T-helper 17 cell (primary cell): ENCODE measurements around the gene APLF. TPM values are rescaled to one million over a fixed set of nuclear protein-coding genes. Genes with fewer than 3 reads are reported as not detected.
"Not testable (repeated sequence)": the region's sequence is repeated elsewhere in the genome, so short reads cannot be mapped to it uniquely, and the experiment has no call there.

Source experiments
- ATAC-seq: fragments of 150-1000 bp; cut with Tn5 transposase; 2 replicates; pipeline ENCODE4 v1.10.0; 2021; ENCODE audit warnings: mild to moderate bottlenecking, moderate library complexity
- DNase-seq, 3 donors: peaks; one replicate each; pipeline versions ENCODE4 v3.0.0 to v3.0.0-alpha.2; 2020 to 2021
- H3K9me3 ChIP-seq: one replicate; pipeline ENCODE4 v1.7.0; 2013; ENCODE audit warnings: low read length, mild to moderate bottlenecking; ENCODE audit not compliant: control insufficient read depth, poor library complexity, severe bottlenecking
- H3K27ac Mint-ChIP-seq: one replicate; pipeline ENCODE4 v1.8.0; 2022; ENCODE audit warnings: mild to moderate bottlenecking, moderate library complexity, mixed read lengths
- H3K27me3 Mint-ChIP-seq: one replicate; pipeline ENCODE4 v1.8.0; 2022; ENCODE audit warnings: mixed read lengths
- H3K36me3 Mint-ChIP-seq: one replicate; pipeline ENCODE4 v1.8.0; 2022; ENCODE audit warnings: low read depth, mixed read lengths
- H3K4me1 Mint-ChIP-seq: one replicate; pipeline ENCODE4 v1.8.0; 2022; ENCODE audit warnings: mild to moderate bottlenecking, mixed read lengths
- H3K4me3 Mint-ChIP-seq: one replicate; pipeline ENCODE4 v1.8.0; 2022; ENCODE audit warnings: mild to moderate bottlenecking, moderate library complexity, mixed read lengths
- total RNA-seq, 4 donors: library from RNA in 2 of 4; stranded (reverse) in 2 of 4; gene quantifications; one replicate each; pipeline ENCODE4 v1.2.3 and lab custom pipeline; 2022 to 2026

The APLF gene
- total RNA-seq, 2 donors from 2014 or later, result 5.3 to 6.4 TPM

- peaks cover 19% of the 10 kb centered on the region for H3K4me1 Mint-ChIP-seq
- no peaks in the 10 kb centered on the region for H3K27me3 Mint-ChIP-seq
- ATAC-seq (no peak), DNase-seq (no peak)
- no peak overlapping the region for H3K27ac Mint-ChIP-seq
- H3K36me3 Mint-ChIP-seq, result no peaks in the 10 kb centered on the region
- no peaks in the 10 kb centered on the region for H3K9me3 ChIP-seq
- H3K4me3 Mint-ChIP-seq, result no peak overlapping the region
These were observed 35.9 kb upstream of the APLF start for GRCh38 chr2:68431316-68431972.

DNA sequence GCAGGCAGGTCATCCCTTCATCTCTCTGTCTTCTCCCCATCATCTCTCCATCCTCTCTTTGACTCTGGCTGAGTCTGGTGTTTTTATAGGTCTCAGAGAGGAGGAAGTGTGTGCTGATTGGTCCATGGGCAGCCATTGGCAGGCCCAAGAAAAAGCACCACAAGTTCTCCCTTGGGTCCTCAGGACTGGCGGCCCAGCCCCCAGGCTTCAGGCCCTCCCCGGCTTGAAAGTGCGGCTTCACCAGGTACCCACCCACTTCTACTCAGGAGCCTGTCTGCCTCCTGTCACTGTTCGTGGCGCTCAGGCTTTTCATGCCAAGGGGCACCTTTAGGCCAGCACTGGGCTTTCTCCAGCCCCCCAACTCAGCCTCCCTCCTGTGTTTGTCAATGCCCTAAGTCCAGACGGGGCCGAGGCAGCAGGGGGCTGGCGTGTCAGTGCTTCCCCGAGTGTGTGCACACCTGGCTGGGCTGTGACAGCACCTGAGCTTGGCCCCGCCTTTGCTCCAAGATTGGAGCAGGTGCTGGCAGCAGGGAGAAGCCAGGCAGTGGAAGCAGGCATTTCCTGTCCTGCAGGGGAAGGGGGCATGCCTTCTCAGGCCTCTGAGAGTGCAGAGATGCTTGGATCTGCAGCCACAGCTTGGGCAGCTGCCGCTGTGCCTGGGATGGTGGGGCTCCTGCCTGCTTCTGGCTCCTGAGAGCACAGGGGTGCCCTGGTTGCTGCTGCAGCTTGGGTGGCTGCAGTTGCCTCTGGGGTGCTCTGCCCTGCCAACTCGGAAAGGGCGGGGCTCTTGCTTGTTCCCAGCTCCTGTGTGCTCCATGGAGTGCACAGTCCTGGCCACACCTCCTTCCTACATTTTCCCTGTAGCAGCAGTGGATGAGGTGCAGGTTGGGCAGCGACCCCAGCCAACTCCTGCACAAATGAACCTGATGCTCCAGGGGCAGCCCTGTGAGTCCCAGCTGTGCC is 34.4 kb upstream of the APLF start:
- H3K36me3 Mint-ChIP-seq, result no peaks in the 10 kb centered on the region
- peaks cover 14% of the 10 kb centered on the region for H3K4me1 Mint-ChIP-seq
- H3K27ac Mint-ChIP-seq, result no peak overlapping the region
- no peak for DNase-seq
- ATAC-seq, result no peak
- H3K4me3 Mint-ChIP-seq, result no peak overlapping the region
- no peaks in the 10 kb centered on the region for H3K9me3 ChIP-seq
- no peaks in the 10 kb centered on the region for H3K27me3 Mint-ChIP-seq

- Mint-ChIP-seq H3K4me3 (no peak overlapping the region), H3K27ac (no peak overlapping the region), H3K27me3 (no peaks in the 10 kb centered on the region), H3K4me1 (peaks cover 13% of the 10 kb centered on the region), H3K36me3 (no peaks in the 10 kb centered on the region)
- DNase-seq (no peak), ATAC-seq (no peak)
- no peaks in the 10 kb centered on the region for H3K9me3 ChIP-seq
These were observed 32.4 kb upstream of the APLF start for GRCh38 chr2:68434981-68435380.

DNA sequence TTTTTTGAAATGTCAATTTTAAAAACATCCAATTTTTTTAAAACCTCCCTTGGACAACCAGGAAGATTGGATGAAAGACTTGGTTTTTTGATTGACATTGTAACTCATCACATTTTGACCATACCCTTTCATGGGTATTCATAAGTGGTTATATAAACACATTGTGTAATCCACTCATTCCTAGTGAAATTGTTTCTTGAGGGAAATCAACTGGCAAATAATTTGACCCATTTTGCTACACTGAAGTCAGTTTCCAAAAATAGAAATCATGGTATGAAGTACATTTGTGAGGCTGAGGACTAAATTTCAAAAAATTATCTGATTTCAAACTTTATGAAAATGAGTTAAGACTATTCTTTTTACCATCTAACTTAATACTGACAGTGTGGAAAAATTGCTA is 31.8 kb upstream of the APLF start:
- Mint-ChIP-seq H3K36me3 (no peaks in the 10 kb centered on the region), H3K4me3 (no peak overlapping the region), H3K27ac (peak overlapping the region; percentile 65), H3K4me1 (peaks cover 14% of the 10 kb centered on the region), H3K27me3 (no peaks in the 10 kb centered on the region)
- no peak for DNase-seq
- no peaks in the 10 kb centered on the region for H3K9me3 ChIP-seq
- no peak for ATAC-seq

- no peaks in the 10 kb centered on the region for H3K9me3 ChIP-seq
- H3K36me3 Mint-ChIP-seq, result no peaks in the 10 kb centered on the region
- no peaks in the 10 kb centered on the region for H3K27me3 Mint-ChIP-seq
- H3K4me1 Mint-ChIP-seq, result peaks cover 16% of the 10 kb centered on the region
- H3K27ac Mint-ChIP-seq, result peak overlapping the region; percentile 65
- no peak for ATAC-seq
- DNase-seq, result no peak
- H3K4me3 Mint-ChIP-seq, result no peak overlapping the region
These were observed 31.1 kb upstream of the APLF start for GRCh38 chr2:68436270-68436669.

DNA sequence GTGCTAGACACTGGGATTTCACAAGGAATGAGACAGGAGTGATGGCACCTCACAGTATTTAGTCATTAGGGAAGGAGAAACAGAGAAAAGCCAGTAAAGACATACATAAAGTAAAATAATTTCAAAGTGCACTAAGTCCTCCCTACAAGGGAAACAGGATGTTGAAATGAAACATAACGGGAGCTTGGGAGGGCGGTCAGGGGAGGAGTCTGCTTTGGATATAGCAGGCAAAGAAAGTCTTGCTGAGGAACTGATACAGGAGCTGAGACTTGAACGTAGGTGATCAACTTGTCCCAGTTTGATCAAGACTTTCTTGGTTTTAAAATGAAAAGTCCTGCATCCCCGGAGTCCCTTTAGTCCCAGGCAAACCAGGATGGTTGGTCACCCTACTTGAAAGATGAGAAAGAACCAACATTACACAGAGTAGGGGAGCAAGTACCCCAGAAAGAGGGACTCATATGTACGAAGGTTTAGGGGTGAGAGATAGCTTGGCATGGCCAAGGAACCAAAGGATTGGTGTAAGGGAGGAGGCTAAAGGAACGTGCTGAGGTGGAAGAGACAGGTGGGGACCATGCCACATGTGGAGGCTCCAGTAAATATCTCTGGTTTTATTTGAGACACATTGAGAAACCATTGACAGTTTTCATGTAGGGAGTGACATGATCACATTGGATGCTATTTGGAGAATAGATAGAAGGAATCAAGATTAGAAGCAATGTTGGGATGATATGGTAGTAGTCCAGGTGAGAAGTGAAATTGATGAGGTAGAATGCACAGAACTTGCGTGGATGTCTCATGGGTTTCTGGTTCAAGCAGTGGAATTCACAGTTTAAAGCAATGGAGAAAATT is 28.7 kb upstream of the APLF start:
- Mint-ChIP-seq H3K4me3 (peak overlapping the region; percentile 3), H3K4me1 (peaks cover 17% of the 10 kb centered on the region), H3K27ac (no peak overlapping the region), H3K27me3 (no peaks in the 10 kb centered on the region), H3K36me3 (no peaks in the 10 kb centered on the region)
- no peaks in the 10 kb centered on the region for H3K9me3 ChIP-seq
- ATAC-seq (no peak), DNase-seq (no peak)

- H3K9me3 ChIP-seq, result no peaks in the 10 kb centered on the region
- H3K4me1 Mint-ChIP-seq, result peaks cover 12% of the 10 kb centered on the region
- peak overlapping the region; percentile 93 for H3K27ac Mint-ChIP-seq
- no peaks in the 10 kb centered on the region for H3K27me3 Mint-ChIP-seq
- no peaks in the 10 kb centered on the region for H3K36me3 Mint-ChIP-seq
- DNase-seq, result peak; percentile 62 to 80 (median 67)
- peak; percentile 98 for ATAC-seq
- peak overlapping the region; percentile 55 for H3K4me3 Mint-ChIP-seq
These were observed 26.0 kb upstream of the APLF start for GRCh38 chr2:68441179-68441993.

DNA sequence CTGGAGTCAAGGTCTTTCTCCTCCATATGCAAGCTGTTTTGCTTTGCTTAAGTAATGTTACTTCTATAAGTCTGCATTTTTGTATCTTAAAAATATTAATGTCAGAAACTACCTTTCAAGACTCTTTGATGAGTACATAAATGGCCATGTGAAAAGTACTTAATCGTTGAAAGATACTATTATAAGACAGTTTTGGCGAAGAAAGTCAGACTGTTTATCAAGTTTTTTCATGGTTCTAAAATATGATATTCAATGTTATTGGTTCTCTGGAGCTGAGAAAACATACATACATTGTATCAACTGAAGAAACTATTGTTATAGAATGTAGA is 25.4 kb upstream of the APLF start:
- no peaks in the 10 kb centered on the region for H3K9me3 ChIP-seq
- ATAC-seq (no peak), DNase-seq (no peak)
- H3K4me1 Mint-ChIP-seq, result peaks cover 12% of the 10 kb centered on the region
- no peak overlapping the region for H3K27ac Mint-ChIP-seq
- H3K27me3 Mint-ChIP-seq, result no peaks in the 10 kb centered on the region
- no peak overlapping the region for H3K4me3 Mint-ChIP-seq
- no peaks in the 10 kb centered on the region for H3K36me3 Mint-ChIP-seq

GRCh38 chr2:68446425-68446824 is 21.0 kb upstream of the APLF start:
- ATAC-seq, H3K9me3 ChIP-seq, H3K4me1 Mint-ChIP-seq, H3K4me3 Mint-ChIP-seq, DNase-seq, H3K36me3 Mint-ChIP-seq, H3K27ac Mint-ChIP-seq, H3K27me3 Mint-ChIP-seq: not testable (repeated sequence)

DNA sequence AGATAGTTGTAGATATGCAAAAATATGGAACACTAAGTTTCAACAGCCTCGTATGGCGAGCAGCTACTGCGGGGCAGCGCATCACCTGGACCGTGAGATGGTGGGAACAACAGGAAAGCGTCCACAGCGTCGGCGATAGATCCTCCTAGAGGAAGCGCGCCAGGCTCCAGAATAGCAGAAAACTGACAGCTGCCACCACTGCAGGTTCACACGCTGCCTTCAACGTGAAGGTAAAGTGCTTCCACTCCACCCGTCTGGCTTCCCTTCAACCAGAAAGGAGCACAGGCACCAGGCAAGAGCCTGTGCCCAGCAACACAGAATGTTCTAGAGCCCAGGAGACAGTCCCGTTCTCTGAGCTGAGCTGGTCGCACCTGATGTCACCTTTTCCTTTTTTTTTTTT is 20.3 kb upstream of the APLF start:
- no peak overlapping the region for H3K27ac Mint-ChIP-seq
- peaks cover under 1% of the 10 kb centered on the region for H3K4me1 Mint-ChIP-seq
- ATAC-seq, result no peak
- no peaks in the 10 kb centered on the region for H3K27me3 Mint-ChIP-seq
- H3K4me3 Mint-ChIP-seq, result no peak overlapping the region
- no peaks in the 10 kb centered on the region for H3K9me3 ChIP-seq
- no peak for DNase-seq
- no peaks in the 10 kb centered on the region for H3K36me3 Mint-ChIP-seq

GRCh38 chr2:68448671-68449653 is 18.4 kb upstream of the APLF start:
- no peak for DNase-seq
- Mint-ChIP-seq H3K4me1 (peaks cover 15% of the 10 kb centered on the region), H3K36me3 (no peaks in the 10 kb centered on the region), H3K27me3 (no peaks in the 10 kb centered on the region), H3K4me3 (no peak overlapping the region), H3K27ac (no peak overlapping the region)
- H3K9me3 ChIP-seq, result no peaks in the 10 kb centered on the region
- ATAC-seq, result peak; percentile 25
